PC-9 (cell line): ENCODE results near the gene TAC4.

Source experiments
- CTCF ChIP-seq: fragments of 200-600 bp; sonication (generic); conservative IDR thresholded peaks from 2 replicates; pipeline ENCODE4 v1.6.1; 2017; ENCODE audit warnings: mixed run types, antibody characterized with exemption, mild to moderate bottlenecking, moderate library complexity
- EZH2 ChIP-seq: fragments of 200-600 bp; sonication (generic); IDR thresholded peaks from 2 replicates; pipeline ENCODE4 v1.8.0; 2017; ENCODE audit warnings: antibody characterized with exemption, low read depth

- TF ChIP-seq CTCF: no peak
- TF ChIP-seq EZH2: no peak
Observed at GRCh38 chr17:49878931-49879904, 31.3 kb upstream of the TAC4 start.
